HepG2 (cell line): ENCODE data around the gene SH3PXD2A. TPM values are rescaled to one million over a fixed set of nuclear protein-coding genes. Genes with fewer than 3 reads are reported as not detected.

ENCODE experiments used
- POLR2AphosphoS5 ChIP-seq: IDR thresholded peaks from 2 replicates; pipeline ENCODE4 v1.6.1; 2012; ENCODE audit warnings: low read depth, low read length
- RFX3 ChIP-seq: IDR thresholded peaks from 2 replicates; pipeline ENCODE4 v1.6.1; 2016; ENCODE audit warnings: missing biosample characterization, missing genetic modification reagents
- TAF1 ChIP-seq: sonication (generic); formaldehyde crosslinking; IDR thresholded peaks from 2 replicates; pipeline ENCODE4 v1.4.0; 2020; ENCODE audit warnings: missing genetic modification reagents
- TBL1XR1 ChIP-seq: fragments of 150-350 bp; IDR thresholded peaks from 2 replicates; pipeline ENCODE4 v1.6.1; 2014; ENCODE audit warnings: borderline replicate concordance, low read length; ENCODE audit not compliant: partially characterized antibody
- ZBTB7B ChIP-seq: sonication (generic); formaldehyde crosslinking; IDR thresholded peaks from 2 replicates; pipeline ENCODE4 v1.4.0; 2020; ENCODE audit warnings: missing genetic modification reagents
- ZNF317 ChIP-seq: sonication (generic); formaldehyde crosslinking; IDR thresholded peaks from 2 replicates; pipeline ENCODE4 v1.5.0; 2020; ENCODE audit warnings: mild to moderate bottlenecking, missing genetic modification reagents
- ZNF432 ChIP-seq: sonication (generic); formaldehyde crosslinking; IDR thresholded peaks from 2 replicates; pipeline ENCODE4 v1.5.0; 2020; ENCODE audit warnings: missing genetic modification reagents, mild to moderate bottlenecking, borderline replicate concordance
- ZNF563 ChIP-seq: sonication (generic); formaldehyde crosslinking; IDR thresholded peaks from 2 replicates; pipeline ENCODE4 v1.8.0; 2022; ENCODE audit warnings: mild to moderate bottlenecking, moderate library complexity, missing genetic modification reagents
- ZNF674 ChIP-seq: sonication (generic); formaldehyde crosslinking; IDR thresholded peaks from 2 replicates; pipeline ENCODE4 v1.5.0; 2020; ENCODE audit warnings: low read depth, mild to moderate bottlenecking, missing genetic modification reagents
- polyA plus RNA-seq, 8 experiments: library from polyadenylated mRNA; depleted of rRNA in 3 of 8; stranded (reverse) in 7 of 8; unstranded in 1 of 8; fragments of >200 nt; fragmentation: Illumina TruSeq in 4 of 8; extraction: Trizol in 4 of 8; gene quantifications; 2 replicates each; pipeline versions ENCODE4 v1.2.1 to v1.2.3, GENCODE V29; 2011 to 2016; ENCODE audit warnings: low read depth in 4 of 8, missing spikeins in 1 of 8, mixed read lengths in 1 of 8; ENCODE audit not compliant: insufficient read depth in 1 of 8
- total RNA-seq, 5 experiments: library from RNA; depleted of rRNA; stranded (reverse); fragments of >200 nt; fragmentation: Illumina TruSeq; extraction: Trizol; gene quantifications; 2 replicates each; pipeline ENCODE4 v1.2.3, GENCODE V29; 2016; ENCODE audit warnings: low read depth in 1 of 5
- TF ChIP-seq, protein P1 (sequence below), 2 experiments: IDR thresholded peaks; 2 replicates each; pipeline ENCODE4 v1.6.1; 2011 to 2012; ENCODE audit warnings: low read length in 2 of 2, borderline replicate concordance in 1 of 2, low read depth in 1 of 2, mild to moderate bottlenecking in 1 of 2, moderate library complexity in 1 of 2
- TF ChIP-seq, protein P2 (sequence below): sonication (generic); formaldehyde crosslinking; IDR thresholded peaks from 2 replicates; pipeline ENCODE4 v1.4.0; 2020; ENCODE audit warnings: missing genetic modification reagents, mild to moderate bottlenecking, borderline replicate concordance
- TF ChIP-seq, protein P3 (sequence below): sonication (generic); formaldehyde crosslinking; IDR thresholded peaks from 2 replicates; pipeline ENCODE4 v1.4.0; 2020; ENCODE audit warnings: mild to moderate bottlenecking, missing genetic modification reagents
- TF ChIP-seq, protein P4 (sequence below): sonication (generic); formaldehyde crosslinking; IDR thresholded peaks from 2 replicates; pipeline ENCODE4 v1.4.0; 2020; ENCODE audit warnings: missing genetic modification reagents, mild to moderate bottlenecking, borderline replicate concordance

SH3PXD2A gene
- total and polyA plus RNA-seq, 2 of the 13 experiments (the other 11 are each of a cell fraction or from before 2014, with no cell fraction given), result 11.1 to 11.3 TPM

GRCh38 chr10:103854265-103854685 is 1.1 kb downstream of the SH3PXD2A start (continued):
- TF ChIP-seq, protein P1, sequence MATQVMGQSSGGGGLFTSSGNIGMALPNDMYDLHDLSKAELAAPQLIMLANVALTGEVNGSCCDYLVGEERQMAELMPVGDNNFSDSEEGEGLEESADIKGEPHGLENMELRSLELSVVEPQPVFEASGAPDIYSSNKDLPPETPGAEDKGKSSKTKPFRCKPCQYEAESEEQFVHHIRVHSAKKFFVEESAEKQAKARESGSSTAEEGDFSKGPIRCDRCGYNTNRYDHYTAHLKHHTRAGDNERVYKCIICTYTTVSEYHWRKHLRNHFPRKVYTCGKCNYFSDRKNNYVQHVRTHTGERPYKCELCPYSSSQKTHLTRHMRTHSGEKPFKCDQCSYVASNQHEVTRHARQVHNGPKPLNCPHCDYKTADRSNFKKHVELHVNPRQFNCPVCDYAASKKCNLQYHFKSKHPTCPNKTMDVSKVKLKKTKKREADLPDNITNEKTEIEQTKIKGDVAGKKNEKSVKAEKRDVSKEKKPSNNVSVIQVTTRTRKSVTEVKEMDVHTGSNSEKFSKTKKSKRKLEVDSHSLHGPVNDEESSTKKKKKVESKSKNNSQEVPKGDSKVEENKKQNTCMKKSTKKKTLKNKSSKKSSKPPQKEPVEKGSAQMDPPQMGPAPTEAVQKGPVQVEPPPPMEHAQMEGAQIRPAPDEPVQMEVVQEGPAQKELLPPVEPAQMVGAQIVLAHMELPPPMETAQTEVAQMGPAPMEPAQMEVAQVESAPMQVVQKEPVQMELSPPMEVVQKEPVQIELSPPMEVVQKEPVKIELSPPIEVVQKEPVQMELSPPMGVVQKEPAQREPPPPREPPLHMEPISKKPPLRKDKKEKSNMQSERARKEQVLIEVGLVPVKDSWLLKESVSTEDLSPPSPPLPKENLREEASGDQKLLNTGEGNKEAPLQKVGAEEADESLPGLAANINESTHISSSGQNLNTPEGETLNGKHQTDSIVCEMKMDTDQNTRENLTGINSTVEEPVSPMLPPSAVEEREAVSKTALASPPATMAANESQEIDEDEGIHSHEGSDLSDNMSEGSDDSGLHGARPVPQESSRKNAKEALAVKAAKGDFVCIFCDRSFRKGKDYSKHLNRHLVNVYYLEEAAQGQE (IDR thresholded peaks at IDR 0.05; ENCODE audit: borderline replicate concordance in 1 of 2, low read depth in 1 of 2, low read length in 2 of 2), result no peak
- TF ChIP-seq, protein P2, sequence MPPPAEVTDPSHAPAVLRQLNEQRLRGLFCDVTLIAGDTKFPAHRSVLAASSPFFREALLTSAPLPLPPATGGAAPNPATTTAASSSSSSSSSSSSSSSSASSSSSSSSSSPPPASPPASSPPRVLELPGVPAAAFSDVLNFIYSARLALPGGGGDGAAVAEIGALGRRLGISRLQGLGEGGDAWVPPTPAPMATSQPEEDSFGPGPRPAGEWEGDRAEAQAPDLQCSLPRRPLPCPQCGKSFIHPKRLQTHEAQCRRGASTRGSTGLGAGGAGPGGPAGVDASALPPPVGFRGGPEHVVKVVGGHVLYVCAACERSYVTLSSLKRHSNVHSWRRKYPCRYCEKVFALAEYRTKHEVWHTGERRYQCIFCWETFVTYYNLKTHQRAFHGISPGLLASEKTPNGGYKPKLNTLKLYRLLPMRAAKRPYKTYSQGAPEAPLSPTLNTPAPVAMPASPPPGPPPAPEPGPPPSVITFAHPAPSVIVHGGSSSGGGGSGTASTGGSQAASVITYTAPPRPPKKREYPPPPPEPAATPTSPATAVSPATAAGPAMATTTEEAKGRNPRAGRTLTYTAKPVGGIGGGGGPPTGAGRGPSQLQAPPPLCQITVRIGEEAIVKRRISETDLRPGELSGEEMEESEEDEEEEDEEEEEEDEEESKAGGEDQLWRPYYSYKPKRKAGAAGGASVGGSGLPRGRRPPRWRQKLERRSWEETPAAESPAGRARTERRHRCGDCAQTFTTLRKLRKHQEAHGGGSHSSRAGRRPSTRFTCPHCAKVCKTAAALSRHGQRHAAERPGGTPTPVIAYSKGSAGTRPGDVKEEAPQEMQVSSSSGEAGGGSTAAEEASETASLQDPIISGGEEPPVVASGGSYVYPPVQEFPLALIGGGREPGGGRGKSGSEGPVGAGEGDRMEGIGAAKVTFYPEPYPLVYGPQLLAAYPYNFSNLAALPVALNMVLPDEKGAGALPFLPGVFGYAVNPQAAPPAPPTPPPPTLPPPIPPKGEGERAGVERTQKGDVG (CRISPR knock-in tag), result no peak; the same call in 1 of the 2 replicates
- no peak for TF ChIP-seq ZNF317 (CRISPR knock-in tag)
- TF ChIP-seq RFX3 (CRISPR knock-in tag), result peak; percentile 33; the same call in 1 of the 2 replicates
- TF ChIP-seq ZNF674 (CRISPR knock-in tag), result no peak
- no peak for TF ChIP-seq ZNF432 (CRISPR knock-in tag)
- TF ChIP-seq, protein P3, sequence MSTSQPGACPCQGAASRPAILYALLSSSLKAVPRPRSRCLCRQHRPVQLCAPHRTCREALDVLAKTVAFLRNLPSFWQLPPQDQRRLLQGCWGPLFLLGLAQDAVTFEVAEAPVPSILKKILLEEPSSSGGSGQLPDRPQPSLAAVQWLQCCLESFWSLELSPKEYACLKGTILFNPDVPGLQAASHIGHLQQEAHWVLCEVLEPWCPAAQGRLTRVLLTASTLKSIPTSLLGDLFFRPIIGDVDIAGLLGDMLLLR (CRISPR knock-in tag), result peak; percentile 20; the same call in 1 of the 2 replicates
- peak; percentile 51; the same call in 1 of the 2 replicates for TF ChIP-seq POLR2AphosphoS5
- TF ChIP-seq TAF1 (CRISPR knock-in tag), result no peak
- TF ChIP-seq TBL1XR1, result no peak
- TF ChIP-seq, protein P4, sequence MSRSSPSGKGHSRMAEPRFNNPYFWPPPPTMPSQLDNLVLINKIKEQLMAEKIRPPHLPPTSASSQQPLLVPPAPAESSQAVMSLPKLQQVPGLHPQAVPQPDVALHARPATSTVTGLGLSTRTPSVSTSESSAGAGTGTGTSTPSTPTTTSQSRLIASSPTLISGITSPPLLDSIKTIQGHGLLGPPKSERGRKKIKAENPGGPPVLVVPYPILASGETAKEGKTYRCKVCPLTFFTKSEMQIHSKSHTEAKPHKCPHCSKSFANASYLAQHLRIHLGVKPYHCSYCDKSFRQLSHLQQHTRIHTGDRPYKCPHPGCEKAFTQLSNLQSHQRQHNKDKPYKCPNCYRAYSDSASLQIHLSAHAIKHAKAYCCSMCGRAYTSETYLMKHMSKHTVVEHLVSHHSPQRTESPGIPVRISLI (CRISPR knock-in tag), result no peak
- 0 out of 2 replicates have a peak, but pooled peaks have one; percentile 63 for TF ChIP-seq ZNF563 (CRISPR knock-in tag)
- 0 out of 2 replicates have a peak, but pooled peaks have one; percentile 34 for TF ChIP-seq ZBTB7B
